Measurements from ENCODE around the gene GOLGA3.

The GOLGA3 gene

GRCh38 chr12:132741620-132742019 is 87.0 kb downstream of the GOLGA3 start:
- DNase-seq: no peak

GRCh38 chr12:132740652-132741051 is 88.0 kb downstream of the GOLGA3 start:
- DNase-seq: no peak

- DNase-seq: no peak
Observed at GRCh38 chr12:132740313-132740646, 88.4 kb downstream of the GOLGA3 start.

- DNase-seq: no peak
Observed at GRCh38 chr12:132739600-132740312, 88.9 kb downstream of the GOLGA3 start.

- no peak for DNase-seq
Observed at GRCh38 chr12:132736913-132737312, 91.8 kb downstream of the GOLGA3 start.

- no peak for DNase-seq
Observed at GRCh38 chr12:132736378-132736777, 92.3 kb downstream of the GOLGA3 start.

GRCh38 chr12:132735496-132735895 is 93.2 kb downstream of the GOLGA3 start:
- no peak for DNase-seq

GRCh38 chr12:132734206-132734605 is 94.5 kb downstream of the GOLGA3 start:
- no peak for DNase-seq

- DNase-seq: no peak
Observed at GRCh38 chr12:132731574-132731973, 97.1 kb downstream of the GOLGA3 start.

- no peak for DNase-seq
Observed at GRCh38 chr12:132730353-132730752, 98.3 kb downstream of the GOLGA3 start.

GRCh38 chr12:132729541-132730320 is 98.9 kb downstream of the GOLGA3 start:
- no peak for DNase-seq

GRCh38 chr12:132728502-132728901 is 100.2 kb downstream of the GOLGA3 start:
- no peak for DNase-seq

- DNase-seq: no peak
Observed at GRCh38 chr12:132727091-132727794, 101.4 kb downstream of the GOLGA3 start.

GRCh38 chr12:132726386-132726785 is 102.3 kb downstream of the GOLGA3 start:
- DNase-seq: no peak

GRCh38 chr12:132724506-132725241 is 104.0 kb downstream of the GOLGA3 start:
- no peak for DNase-seq

- DNase-seq: no peak
Observed at GRCh38 chr12:132723764-132724140, 104.9 kb downstream of the GOLGA3 start.

- no peak for DNase-seq
Observed at GRCh38 chr12:132723015-132723763, 105.5 kb downstream of the GOLGA3 start.

- no peak for DNase-seq
Observed at GRCh38 chr12:132720606-132721345, 107.9 kb downstream of the GOLGA3 start.

GRCh38 chr12:132719954-132720324 is 108.7 kb downstream of the GOLGA3 start:
- no peak for DNase-seq

- no peak for DNase-seq
Observed at GRCh38 chr12:132719141-132719953, 109.3 kb downstream of the GOLGA3 start.

Data from T1000 (cell line).